ENCODE measurements around the gene ZNF784. TPM values are rescaled to one million over a fixed set of nuclear protein-coding genes. Genes with fewer than 3 reads are reported as not detected.

ZNF784 gene
- total and polyA plus RNA-seq, 2 of the 13 experiments (the other 11 are each of a cell fraction or from before 2014, with no cell fraction given), result 4.1 to 4.2 TPM

DNA sequence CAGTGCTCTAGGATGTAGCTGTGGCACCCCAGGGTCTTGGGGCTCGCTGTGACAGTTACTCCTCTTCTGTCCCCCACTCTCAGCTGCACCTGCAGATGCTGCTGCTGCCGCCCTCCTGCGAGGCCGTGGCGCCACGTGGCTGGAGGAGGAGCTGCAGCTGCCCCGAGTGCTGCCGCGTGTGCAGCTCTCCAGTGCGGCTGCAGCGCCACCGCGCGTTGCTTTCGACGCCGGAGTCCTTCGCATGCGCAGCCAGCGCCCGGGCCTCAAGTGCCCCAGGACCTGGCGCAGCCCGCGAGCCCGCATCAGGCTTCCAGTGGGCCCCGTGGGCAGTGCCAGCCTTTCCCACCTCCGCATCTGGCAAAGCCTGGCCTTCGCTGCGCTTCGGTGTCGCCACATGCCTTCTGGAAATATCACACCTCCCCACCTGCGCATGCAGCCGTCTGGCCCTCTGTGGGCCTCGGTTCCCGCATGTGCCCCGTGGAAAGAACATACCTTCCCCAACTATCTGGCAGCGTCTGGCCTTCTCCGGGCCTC, 15.7 kb upstream of the ZNF784 start (continued):
- 0 out of 2 replicates have a peak, but pooled peaks have one; percentile 37 for TF ChIP-seq ZHX2 (IDR thresholded peaks at IDR 0.05; ENCODE audit: low read depth)
- no peak for TF ChIP-seq ZHX2 (CRISPR knock-in tag; IDR thresholded peaks at IDR 0.05; ENCODE audit: borderline replicate concordance)
- TF ChIP-seq SNAI1 (CRISPR knock-in tag; IDR thresholded peaks at IDR 0.05; ENCODE audit: borderline replicate concordance), result 0 out of 2 replicates have a peak, but pooled peaks have one; percentile 53
- TF ChIP-seq ZNF644 (CRISPR knock-in tag; IDR thresholded peaks at IDR 0.05; ENCODE audit: low read depth), result no peak
- 0 out of 2 replicates have a peak, but pooled peaks have one; percentile 47 for TF ChIP-seq ZSCAN5A (CRISPR knock-in tag; IDR thresholded peaks at IDR 0.05; ENCODE audit: borderline replicate concordance)
- no peak for TF ChIP-seq HMG20A (CRISPR knock-in tag; IDR thresholded peaks at IDR 0.05; ENCODE audit: borderline replicate concordance)
- no peak for TF ChIP-seq CEBPB (IDR thresholded peaks at IDR 0.05; ENCODE audit: borderline replicate concordance, low read depth, low read length)
- no peak for TF ChIP-seq E2F5 (CRISPR knock-in tag; conservative IDR thresholded peaks at IDR 0.05)
- no peak for TF ChIP-seq ZNF263 (CRISPR knock-in tag; IDR thresholded peaks at IDR 0.05)
- TF ChIP-seq CBX1 (IDR thresholded peaks at IDR 0.05; ENCODE audit: low read depth), result no peak
- TF ChIP-seq SNAPC2 (CRISPR knock-in tag; IDR thresholded peaks at IDR 0.05), result peak; percentile 1; the same call in 1 of the 2 replicates
- TF ChIP-seq SP5 (CRISPR knock-in tag; IDR thresholded peaks at IDR 0.05; ENCODE audit: borderline replicate concordance, low read depth), result no peak
- no peak for TF ChIP-seq MTF2 (CRISPR knock-in tag; IDR thresholded peaks at IDR 0.05; ENCODE audit: borderline replicate concordance)
- TF ChIP-seq KLF16 (CRISPR knock-in tag; IDR thresholded peaks at IDR 0.05), result no peak
- TF ChIP-seq, protein P1, sequence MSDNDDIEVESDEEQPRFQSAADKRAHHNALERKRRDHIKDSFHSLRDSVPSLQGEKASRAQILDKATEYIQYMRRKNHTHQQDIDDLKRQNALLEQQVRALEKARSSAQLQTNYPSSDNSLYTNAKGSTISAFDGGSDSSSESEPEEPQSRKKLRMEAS (IDR thresholded peaks at IDR 0.05), result peak; percentile 25
- no peak for TF ChIP-seq RFXANK (CRISPR knock-in tag; IDR thresholded peaks at IDR 0.05)
- peak; percentile 48; the same call in 1 of the 2 replicates for TF ChIP-seq HNF1B (CRISPR knock-in tag; IDR thresholded peaks at IDR 0.05)
- TF ChIP-seq SATB2 (CRISPR knock-in tag; IDR thresholded peaks at IDR 0.05), result no peak
- TF ChIP-seq ZNF501 (CRISPR knock-in tag; IDR thresholded peaks at IDR 0.05), result peak; percentile 22; the same call in 1 of the 2 replicates

All from HepG2 (cell line).